GM12892 (cell line): Measurements from ENCODE around the gene C10orf95.

Experiments used
- POLR2A ChIP-seq: IDR thresholded peaks from 2 replicates; pipeline ENCODE4 v1.6.1; 2011; ENCODE audit warnings: low read depth, low read length, control low read depth
- POLR2AphosphoS5 ChIP-seq: IDR thresholded peaks from 2 replicates; pipeline ENCODE4 v1.6.1; 2011; ENCODE audit warnings: low read depth, low read length, control low read depth

GRCh38 chr10:102400076-102400475, 51.3 kb downstream of the C10orf95 start:
- TF ChIP-seq POLR2A (no peak), POLR2AphosphoS5 (no peak; the same call in 1 of the 2 replicates)
